Measurements from ENCODE around the gene SPCS1. TPM values are rescaled to one million over a fixed set of nuclear protein-coding genes. Genes with fewer than 3 reads are reported as not detected.

SPCS1 gene
- total and polyA plus RNA-seq, 10 donors, result 56.5 to 154 (median 107) TPM

DNA sequence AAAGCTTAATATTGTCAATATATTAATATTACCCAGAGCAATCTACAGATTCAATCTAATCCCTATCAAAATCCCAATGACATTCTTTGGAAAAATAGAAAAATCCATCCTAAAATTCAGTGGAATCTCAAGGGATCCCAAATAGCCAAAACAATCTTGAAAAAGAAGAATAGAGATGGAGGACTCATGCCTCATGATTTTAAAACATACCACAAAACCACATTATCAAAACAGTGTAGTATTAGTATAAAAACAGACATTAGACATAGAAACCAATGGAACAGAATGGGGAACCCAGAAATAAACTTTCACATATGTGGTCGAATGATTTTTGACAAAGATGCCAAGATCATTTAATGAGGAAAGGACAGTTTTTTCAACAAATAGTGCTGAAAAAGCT lies 50.2 kb downstream of the SPCS1 start:
- H3K4me3 ChIP-seq, result no peak overlapping the region
- H3K9me3 ChIP-seq, result no peaks in the 10 kb centered on the region
- no peaks in the 10 kb centered on the region for H3K27me3 ChIP-seq (replicated peaks in 1 of 7)
- intact Hi-C loops (cut with DNase I; ENCODE audit: low total_unique reads), result no loop called here
- peaks cover 2 to 97% (median 50%) of the 10 kb centered on the region in 6 donors for H3K36me3 ChIP-seq
- no peak overlapping the region for H3K27ac ChIP-seq
- no peak for DNase-seq
- WGBS, 5 donors, result 84 to 98% (median 92%) methylated on average over 1 of the region's 1 CpG
- TF ChIP-seq POLR2A (IDR thresholded peaks at IDR 0.05) (no peak), POLR2AphosphoS5 (IDR thresholded peaks at IDR 0.05) (no peak)
- TF ChIP-seq, protein P1, sequence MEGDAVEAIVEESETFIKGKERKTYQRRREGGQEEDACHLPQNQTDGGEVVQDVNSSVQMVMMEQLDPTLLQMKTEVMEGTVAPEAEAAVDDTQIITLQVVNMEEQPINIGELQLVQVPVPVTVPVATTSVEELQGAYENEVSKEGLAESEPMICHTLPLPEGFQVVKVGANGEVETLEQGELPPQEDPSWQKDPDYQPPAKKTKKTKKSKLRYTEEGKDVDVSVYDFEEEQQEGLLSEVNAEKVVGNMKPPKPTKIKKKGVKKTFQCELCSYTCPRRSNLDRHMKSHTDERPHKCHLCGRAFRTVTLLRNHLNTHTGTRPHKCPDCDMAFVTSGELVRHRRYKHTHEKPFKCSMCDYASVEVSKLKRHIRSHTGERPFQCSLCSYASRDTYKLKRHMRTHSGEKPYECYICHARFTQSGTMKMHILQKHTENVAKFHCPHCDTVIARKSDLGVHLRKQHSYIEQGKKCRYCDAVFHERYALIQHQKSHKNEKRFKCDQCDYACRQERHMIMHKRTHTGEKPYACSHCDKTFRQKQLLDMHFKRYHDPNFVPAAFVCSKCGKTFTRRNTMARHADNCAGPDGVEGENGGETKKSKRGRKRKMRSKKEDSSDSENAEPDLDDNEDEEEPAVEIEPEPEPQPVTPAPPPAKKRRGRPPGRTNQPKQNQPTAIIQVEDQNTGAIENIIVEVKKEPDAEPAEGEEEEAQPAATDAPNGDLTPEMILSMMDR (IDR thresholded peaks at IDR 0.05 in 8 of 11, conservative IDR thresholded peaks at IDR 0.05 in 3 of 11), result no peak
- H3K4me1 ChIP-seq, result peaks cover 0 to 9% (median 0%) of the 10 kb centered on the region in 6 donors

Small RNA genes within 50 kb of the gene (small RNA-seq; reads per million reads assigned to genes)
- gene AC006254.2, result 0 reads per million in 4 donors
- 6,047 to 12,778 (median 8,153) reads per million in 4 donors for gene RF00569
- 0 reads per million in 4 donors for gene RF01183
- 0 to 0.21 (median 0.03) reads per million in 4 donors for gene SNORD19
- gene SNORD19B, result 0 reads per million in 4 donors
- 2,218 to 2,946 (median 2,576) reads per million in 4 donors for gene SNORD69

Other genes with a start within 250 kb of the SPCS1 start
- gene STAB1, start 210.8 kb upstream of the SPCS1 start, total RNA-seq, result 1,000 to 10,000 TPM in 1 of 7 donors, 100 to 1,000 TPM in 6; 351 to 1,070 (median 406) TPM
- 1,000 to 10,000 TPM in 2 of 3 donors, 100 to 1,000 TPM in 1; 287 to 1,994 (median 1,275) TPM for gene STAB1, start 210.8 kb upstream of the SPCS1 start, polyA plus RNA-seq
- 10 to 100 TPM in 6 of 7 donors, 1 to 10 TPM in 1; 9.3 to 26.0 (median 12.0) TPM for gene NT5DC2, start 172.2 kb upstream of the SPCS1 start, total RNA-seq
- gene NT5DC2, start 172.2 kb upstream of the SPCS1 start, polyA plus RNA-seq, result 10 to 100 TPM in 1 of 3 donors, 1 to 10 TPM in 2; 7.8 to 11.8 (median 7.9) TPM
- gene UQCC5, start 169.5 kb upstream of the SPCS1 start, total RNA-seq, result 10 to 100 TPM in 3 of 7 donors, 1 to 10 TPM in 4; 2.7 to 12.8 (median 7.6) TPM
- 10 to 100 TPM; 24.8 to 41.5 (median 26.1) TPM for gene UQCC5, start 169.5 kb upstream of the SPCS1 start, polyA plus RNA-seq
- 100 to 1,000 TPM in 3 of 7 donors, 10 to 100 TPM in 4; 60.0 to 125 (median 82.8) TPM for gene PBRM1, start 20.2 kb upstream of the SPCS1 start, total RNA-seq
- 10 to 100 TPM in 1 of 3 donors, 1 to 10 TPM in 2; 5.7 to 10.6 (median 6.2) TPM for gene PBRM1, start 20.2 kb upstream of the SPCS1 start, polyA plus RNA-seq
- gene GNL3, start 20.1 kb upstream of the SPCS1 start, total RNA-seq, result 10 to 100 TPM; 49.8 to 87.8 (median 67.3) TPM
- 10 to 100 TPM; 61.8 to 70.4 (median 68.0) TPM for gene GNL3, start 20.1 kb upstream of the SPCS1 start, polyA plus RNA-seq
- 10 to 100 TPM; 23.5 to 53.9 (median 42.4) TPM for gene GLT8D1, start 315 bp upstream of the SPCS1 start, total RNA-seq
- 10 to 100 TPM; 21.8 to 26.3 (median 25.1) TPM for gene GLT8D1, start 315 bp upstream of the SPCS1 start, polyA plus RNA-seq
- 10 to 100 TPM; 17.4 to 28.0 (median 26.3) TPM for gene NEK4, start 64.8 kb downstream of the SPCS1 start, total RNA-seq
- 1 to 10 TPM; 3.2 to 5.5 (median 4.9) TPM for gene NEK4, start 64.8 kb downstream of the SPCS1 start, polyA plus RNA-seq
- 1 to 10 TPM in 4 of 7 donors, under 1 TPM in 3; 0.65 to 4.0 (median 1.5) TPM for gene ITIH1, start 71.5 kb downstream of the SPCS1 start, total RNA-seq
- 10 to 100 TPM in 1 of 3 donors, 1 to 10 TPM in 2; 4.4 to 11.4 (median 5.9) TPM for gene ITIH1, start 71.5 kb downstream of the SPCS1 start, polyA plus RNA-seq
- 10 to 100 TPM in 6 of 7 donors, 1 to 10 TPM in 1; 8.0 to 53.7 (median 17.6) TPM for gene ITIH3, start 88.7 kb downstream of the SPCS1 start, total RNA-seq
- 10 to 100 TPM; 12.4 to 44.4 (median 15.2) TPM for gene ITIH3, start 88.7 kb downstream of the SPCS1 start, polyA plus RNA-seq
- 10 to 100 TPM in 6 of 7 donors, 1 to 10 TPM in 1; 9.9 to 27.4 (median 20.1) TPM for gene ITIH4, start 124.6 kb downstream of the SPCS1 start, total RNA-seq
- 10 to 100 TPM; 10.4 to 54.2 (median 30.3) TPM for gene ITIH4, start 124.6 kb downstream of the SPCS1 start, polyA plus RNA-seq
- gene MUSTN1, start 128.9 kb downstream of the SPCS1 start, total RNA-seq, result 1 to 10 TPM in 5 of 7 donors, not detected in 2; 2.5 to 6.8 (median 3.4) TPM
- gene MUSTN1, start 128.9 kb downstream of the SPCS1 start, polyA plus RNA-seq, result 10 to 100 TPM; 10.0 to 17.8 (median 16.1) TPM
- 10 to 100 TPM; 20.3 to 65.6 (median 40.6) TPM for gene STIMATE, start 191.4 kb downstream of the SPCS1 start, total RNA-seq
- 10 to 100 TPM in 1 of 3 donors, 1 to 10 TPM in 2; 4.0 to 12.8 (median 5.5) TPM for gene STIMATE, start 191.4 kb downstream of the SPCS1 start, polyA plus RNA-seq

Data from spleen (tissue), 11 donors.